ENCODE data around the gene KLHL11.

KLHL11 gene, protein sequence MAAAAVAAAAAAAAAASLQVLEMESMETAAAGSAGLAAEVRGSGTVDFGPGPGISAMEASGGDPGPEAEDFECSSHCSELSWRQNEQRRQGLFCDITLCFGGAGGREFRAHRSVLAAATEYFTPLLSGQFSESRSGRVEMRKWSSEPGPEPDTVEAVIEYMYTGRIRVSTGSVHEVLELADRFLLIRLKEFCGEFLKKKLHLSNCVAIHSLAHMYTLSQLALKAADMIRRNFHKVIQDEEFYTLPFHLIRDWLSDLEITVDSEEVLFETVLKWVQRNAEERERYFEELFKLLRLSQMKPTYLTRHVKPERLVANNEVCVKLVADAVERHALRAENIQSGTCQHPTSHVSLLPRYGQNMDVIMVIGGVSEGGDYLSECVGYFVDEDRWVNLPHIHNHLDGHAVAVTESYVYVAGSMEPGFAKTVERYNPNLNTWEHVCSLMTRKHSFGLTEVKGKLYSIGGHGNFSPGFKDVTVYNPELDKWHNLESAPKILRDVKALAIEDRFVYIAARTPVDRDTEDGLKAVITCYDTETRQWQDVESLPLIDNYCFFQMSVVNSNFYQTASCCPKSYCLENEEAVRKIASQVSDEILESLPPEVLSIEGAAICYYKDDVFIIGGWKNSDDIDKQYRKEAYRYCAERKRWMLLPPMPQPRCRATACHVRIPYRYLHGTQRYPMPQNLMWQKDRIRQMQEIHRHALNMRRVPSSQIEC

GRCh38 chr17:41864836-41865595, at the start of gene KLHL11:
TSS of gene KLHL11 (minus strand) at chr17:41865423. CDS start at chr17:41865370, 53 bp downstream.
- TF ChIP-seq GATA1 (IDR thresholded peaks at IDR 0.05; ENCODE audit: low read depth, low read length) (no peak), POLR2A (IDR thresholded peaks at IDR 0.05; ENCODE audit: low read length) (peak; percentile 79)
- DNase-seq: peak; percentile 92 to 94

- no peak for DNase-seq
- TF ChIP-seq GATA1 (IDR thresholded peaks at IDR 0.05; ENCODE audit: low read depth, low read length) (no peak), POLR2A (IDR thresholded peaks at IDR 0.05; ENCODE audit: low read length) (no peak)
Measured at GRCh38 chr17:41915020-41915419, 49.8 kb upstream of the KLHL11 start.

DNA sequence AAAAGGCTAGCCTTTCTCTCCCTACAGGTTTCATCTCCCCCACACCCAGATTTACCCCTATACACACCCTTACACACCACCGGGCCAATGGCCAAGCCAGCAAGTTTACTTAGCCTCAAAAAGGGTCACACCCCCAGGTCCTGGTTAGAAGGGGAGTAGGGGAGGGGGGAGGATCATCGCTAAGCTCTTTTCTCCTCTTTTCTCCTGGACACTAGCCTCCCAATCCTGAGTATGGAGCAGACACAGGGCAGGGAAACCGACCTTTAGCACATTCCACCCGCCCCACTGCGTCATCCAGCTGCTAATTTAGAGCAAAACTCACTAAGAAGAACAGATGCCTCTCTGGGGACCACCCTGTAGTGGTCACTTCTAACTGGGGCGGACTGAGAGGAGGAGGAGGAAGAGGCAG, 49.1 kb upstream of the KLHL11 start:
- no peak for TF ChIP-seq GATA1 (IDR thresholded peaks at IDR 0.05; ENCODE audit: low read depth, low read length)
- TF ChIP-seq POLR2A (IDR thresholded peaks at IDR 0.05; ENCODE audit: low read length): no peak
- no peak for DNase-seq

GRCh38 chr17:41913798-41914197, 48.6 kb upstream of the KLHL11 start:
- TF ChIP-seq GATA1 (IDR thresholded peaks at IDR 0.05; ENCODE audit: low read depth, low read length) (no peak), POLR2A (IDR thresholded peaks at IDR 0.05; ENCODE audit: low read length) (no peak)
- DNase-seq: no peak

- DNase-seq: no peak
- TF ChIP-seq GATA1 (IDR thresholded peaks at IDR 0.05; ENCODE audit: low read depth, low read length) (no peak), POLR2A (IDR thresholded peaks at IDR 0.05; ENCODE audit: low read length) (no peak)
Measured at GRCh38 chr17:41912925-41913324, 47.7 kb upstream of the KLHL11 start.

- no peak for DNase-seq
- TF ChIP-seq POLR2A (IDR thresholded peaks at IDR 0.05; ENCODE audit: low read length): no peak
- no peak for TF ChIP-seq GATA1 (IDR thresholded peaks at IDR 0.05; ENCODE audit: low read depth, low read length)
Measured at GRCh38 chr17:41910701-41911391, 45.6 kb upstream of the KLHL11 start.

- no peak for TF ChIP-seq POLR2A (IDR thresholded peaks at IDR 0.05; ENCODE audit: low read length)
- TF ChIP-seq GATA1 (IDR thresholded peaks at IDR 0.05; ENCODE audit: low read depth, low read length): no peak
Measured at GRCh38 chr17:41909088-41909487, 43.9 kb upstream of the KLHL11 start.

GRCh38 chr17:41907633-41908539, 42.7 kb upstream of the KLHL11 start:
- no peak for DNase-seq

More at GRCh38 chr17:41909088-41909487, 43.9 kb upstream of the KLHL11 start:
- DNase-seq: no peak

DNA sequence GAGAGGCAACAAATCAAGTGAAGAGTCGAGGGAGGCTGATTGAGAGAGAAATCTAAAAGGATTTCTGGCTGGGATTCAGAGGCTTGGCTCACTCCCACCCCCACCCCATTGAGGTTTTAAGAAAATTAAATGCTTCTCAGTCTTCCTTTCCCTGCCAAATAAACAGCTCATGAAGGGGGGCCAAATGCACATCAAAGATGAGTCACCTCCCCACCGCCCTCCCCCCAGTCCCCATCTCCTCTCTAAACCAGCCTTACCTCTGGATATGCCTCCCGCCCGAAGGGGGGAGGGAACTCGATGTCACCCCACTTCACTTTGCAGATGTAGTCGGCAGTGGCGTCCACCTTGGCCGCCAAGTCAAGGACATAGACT, 41.9 kb upstream of the KLHL11 start:
- no peak for DNase-seq
- TF ChIP-seq GATA1 (IDR thresholded peaks at IDR 0.05; ENCODE audit: low read depth, low read length) (no peak), POLR2A (IDR thresholded peaks at IDR 0.05; ENCODE audit: low read length) (no peak)

More at GRCh38 chr17:41907633-41908539, 42.7 kb upstream of the KLHL11 start:
- no peak for TF ChIP-seq POLR2A (IDR thresholded peaks at IDR 0.05; ENCODE audit: low read length)
- no peak for TF ChIP-seq GATA1 (IDR thresholded peaks at IDR 0.05; ENCODE audit: low read depth, low read length)

- TF ChIP-seq POLR2A (IDR thresholded peaks at IDR 0.05; ENCODE audit: low read length) (no peak), GATA1 (IDR thresholded peaks at IDR 0.05; ENCODE audit: low read depth, low read length) (no peak)
- no peak for DNase-seq
Measured at GRCh38 chr17:41906465-41907184, 41.4 kb upstream of the KLHL11 start.

DNA sequence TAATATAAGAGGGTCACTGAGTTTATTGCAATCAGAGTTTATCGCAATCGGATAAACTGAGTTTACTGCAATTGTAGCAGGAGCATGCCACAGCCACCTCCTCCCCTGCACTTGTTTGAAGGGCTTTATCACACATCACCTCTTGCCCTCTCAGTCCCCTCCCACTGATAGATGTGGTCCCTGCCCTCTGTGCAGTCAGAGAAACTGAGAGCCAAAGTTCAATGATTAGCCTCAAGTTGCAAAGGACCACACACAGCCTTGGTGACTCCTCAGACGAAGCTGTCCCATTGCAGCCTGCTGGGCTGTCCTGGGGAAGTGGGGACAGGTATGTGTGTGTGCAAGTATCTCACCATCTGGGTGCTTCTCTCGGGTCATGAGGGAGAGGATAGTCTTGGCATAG, 39.9 kb upstream of the KLHL11 start:
- DNase-seq: no peak
- no peak for TF ChIP-seq GATA1 (IDR thresholded peaks at IDR 0.05; ENCODE audit: low read depth, low read length)
- no peak for TF ChIP-seq POLR2A (IDR thresholded peaks at IDR 0.05; ENCODE audit: low read length)
